Dendritic cell treated with granulocyte-macrophage colony-stimulating factor and Interleukin-4, amounts not matched to agents 40 ng/mL and 50 ng/mL, for 4 days (primary cell): Measurements from ENCODE around the gene SLC22A7.

ENCODE experiments used
- H3K27ac Mint-ChIP-seq: one replicate; pipeline ENCODE4 v1.8.0; 2022; ENCODE audit warnings: mild to moderate bottlenecking, mixed read lengths
- H3K27me3 Mint-ChIP-seq: one replicate; pipeline ENCODE4 v1.8.0; 2022; ENCODE audit warnings: mild to moderate bottlenecking, mixed read lengths
- H3K36me3 Mint-ChIP-seq: one replicate; pipeline ENCODE4 v1.8.0; 2022; ENCODE audit warnings: low read depth, mixed read lengths
- H3K4me1 Mint-ChIP-seq: one replicate; pipeline ENCODE4 v1.8.0; 2022; ENCODE audit warnings: low read depth, mixed read lengths
- H3K4me3 Mint-ChIP-seq: one replicate; pipeline ENCODE4 v1.8.0; 2022; ENCODE audit warnings: mild to moderate bottlenecking, moderate library complexity, mixed read lengths
- H3K9me3 Mint-ChIP-seq: one replicate; pipeline ENCODE4 v1.8.0; 2022; ENCODE audit warnings: mixed read lengths
- intact Hi-C: fragments of 100-400 bp; cut with micrococcal nuclease; formaldehyde crosslinking; loops from one replicate; pipeline ENCODE4 v1.15.0; 2022

Gene SLC22A7

DNA sequence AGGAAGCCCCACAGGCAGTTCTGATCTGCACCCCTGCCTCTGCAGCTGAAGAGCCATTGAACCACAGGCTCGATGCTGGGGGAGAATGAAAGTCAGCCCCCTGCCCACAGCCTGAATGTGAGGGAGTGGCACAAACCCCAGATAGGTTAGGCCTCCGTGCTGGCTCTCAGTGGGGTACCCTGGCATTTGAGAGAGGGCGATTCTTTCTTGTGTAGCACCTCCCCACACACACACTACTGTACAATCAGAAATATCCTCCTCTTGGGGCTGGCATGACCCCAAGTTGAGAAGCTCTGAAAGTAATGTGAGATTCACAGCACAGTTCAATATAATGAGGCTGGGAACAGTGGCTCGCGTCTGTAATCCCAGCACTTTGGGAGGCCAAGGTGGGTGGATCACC lies 36.9 kb upstream of the SLC22A7 start:
- intact Hi-C loops = no loop called here
- peaks cover 12% of the 10 kb centered on the region for H3K4me1 Mint-ChIP-seq
- H3K27me3 Mint-ChIP-seq = peaks cover 14% of the 10 kb centered on the region
- no peaks in the 10 kb centered on the region for H3K9me3 Mint-ChIP-seq
- no peak overlapping the region for H3K27ac Mint-ChIP-seq
- no peak overlapping the region for H3K4me3 Mint-ChIP-seq
- H3K36me3 Mint-ChIP-seq = no peaks in the 10 kb centered on the region

DNA sequence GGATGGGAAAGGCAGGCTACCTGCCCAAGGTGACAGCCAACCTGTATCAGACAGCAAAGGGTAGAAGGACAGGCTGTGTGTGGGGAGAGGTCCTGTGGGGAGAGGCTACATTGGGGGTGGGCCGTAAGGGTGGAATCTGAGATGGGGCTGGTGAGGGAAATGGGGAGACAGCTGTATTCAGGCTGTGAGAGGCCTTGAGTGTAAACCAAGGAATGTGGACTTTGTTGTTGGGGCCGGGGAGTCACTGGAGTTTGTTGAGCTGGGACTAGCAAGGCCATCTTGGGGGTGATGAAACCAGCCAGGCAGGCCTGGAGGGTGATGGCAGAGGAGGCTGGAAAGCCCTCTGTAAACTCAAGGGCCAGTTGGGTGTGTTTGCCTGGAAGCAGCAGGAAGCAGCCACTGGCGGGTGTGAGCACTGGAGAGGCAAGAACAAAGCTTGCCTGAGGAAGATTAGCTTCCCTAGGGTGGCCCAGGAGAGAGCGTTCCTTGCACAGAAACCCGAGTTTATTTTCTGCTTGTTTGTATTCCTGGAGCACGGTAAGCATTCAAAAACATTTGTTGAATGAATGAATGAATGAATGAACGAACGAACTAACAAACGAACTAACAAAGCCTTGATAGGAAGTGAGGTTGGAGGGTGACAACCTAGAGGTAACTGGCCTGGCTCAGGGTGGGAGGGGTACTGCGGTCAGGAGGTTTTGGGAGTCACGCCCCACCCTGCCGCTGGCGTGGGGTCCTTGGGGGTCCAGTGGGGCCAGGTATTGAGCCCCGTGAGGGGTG lies 35.9 kb upstream of the SLC22A7 start:
- Mint-ChIP-seq H3K27ac (no peak overlapping the region), H3K36me3 (no peaks in the 10 kb centered on the region), H3K27me3 (peaks cover 15% of the 10 kb centered on the region), H3K9me3 (no peaks in the 10 kb centered on the region), H3K4me3 (no peak overlapping the region), H3K4me1 (peaks cover 9% of the 10 kb centered on the region)
- intact Hi-C loops = loop anchor here (2.0 kb wide), 2 partner anchors 73 to 245 kb away; no protein-coding TSS in a partner anchor

DNA sequence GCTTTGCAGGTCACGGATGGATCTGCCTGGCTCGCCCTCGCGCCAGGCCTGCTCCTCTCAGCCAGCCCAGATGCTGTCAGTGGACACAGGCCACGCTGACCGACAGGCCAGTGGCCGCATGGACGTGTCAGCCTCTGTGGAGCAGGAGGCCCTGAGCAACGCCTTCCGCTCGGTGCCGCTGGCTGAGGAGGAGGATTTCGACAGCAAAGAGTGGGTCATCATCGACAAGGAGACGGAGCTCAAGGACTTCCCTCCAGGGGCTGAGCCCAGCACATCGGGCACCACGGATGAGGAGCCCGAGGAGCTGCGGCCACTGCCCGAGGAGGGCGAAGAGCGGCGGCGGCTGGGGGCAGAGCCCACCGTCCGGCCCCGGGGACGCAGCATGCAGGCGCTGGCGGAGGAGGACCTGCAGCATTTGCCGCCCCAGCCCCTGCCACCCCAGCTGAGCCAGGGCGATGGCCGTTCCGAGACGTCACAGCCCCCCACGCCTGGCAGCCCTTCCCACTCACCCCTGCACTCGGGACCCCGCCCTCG lies 35.2 kb upstream of the SLC22A7 start:
- Mint-ChIP-seq H3K27ac (no peak overlapping the region), H3K4me1 (peaks cover 4% of the 10 kb centered on the region), H3K4me3 (no peak overlapping the region), H3K27me3 (peaks cover 18% of the 10 kb centered on the region), H3K9me3 (no peaks in the 10 kb centered on the region), H3K36me3 (no peaks in the 10 kb centered on the region)
- intact Hi-C loops = loop anchor here (1.0 to 2.0 kb wide), 3 partner anchors 72 to 244 kb away; no protein-coding TSS in a partner anchor

DNA sequence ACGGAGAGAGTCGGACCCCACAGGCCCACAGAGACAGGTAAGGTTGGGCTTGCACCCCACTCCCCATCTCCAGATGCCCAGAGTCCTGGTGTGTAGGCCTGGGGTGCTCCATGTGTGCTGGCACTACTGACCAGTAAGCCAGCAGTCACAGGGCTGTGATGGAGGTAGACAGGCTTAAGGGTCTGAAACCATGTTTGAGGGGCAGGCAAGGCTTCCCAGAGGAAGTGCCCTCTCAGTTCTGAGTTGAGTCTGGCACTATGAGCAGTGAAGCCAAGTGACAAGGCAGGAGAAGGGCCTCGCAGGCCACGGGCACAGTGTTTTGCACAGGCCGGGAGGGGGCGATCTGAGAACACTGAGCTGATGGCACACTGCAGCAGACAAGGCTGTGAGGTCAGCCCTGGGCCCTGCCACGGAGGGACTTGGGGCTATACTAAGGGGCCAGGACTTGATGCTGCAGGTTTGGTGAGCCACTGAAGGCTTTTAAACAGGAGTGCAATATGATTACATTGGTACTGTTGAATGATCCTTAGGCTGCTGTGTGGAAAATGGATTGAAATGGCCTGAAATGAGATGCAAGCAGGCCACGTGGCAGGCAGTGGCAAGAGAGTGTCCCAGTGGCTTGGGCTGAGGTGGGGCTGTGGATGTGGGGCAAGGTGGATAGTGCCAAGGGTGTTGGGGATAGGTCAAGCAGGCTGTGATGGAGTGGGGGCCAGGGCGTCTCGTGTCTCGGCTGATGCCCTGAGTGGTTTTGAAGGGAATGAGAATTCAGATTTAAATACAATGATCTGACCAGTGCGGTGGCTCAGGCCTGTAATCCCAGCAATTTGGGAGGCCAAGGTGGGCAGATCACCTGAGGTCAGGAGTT lies 34.5 kb upstream of the SLC22A7 start:
- Mint-ChIP-seq H3K27me3 (peaks cover 22% of the 10 kb centered on the region), H3K4me3 (no peak overlapping the region), H3K27ac (no peak overlapping the region)

DNA sequence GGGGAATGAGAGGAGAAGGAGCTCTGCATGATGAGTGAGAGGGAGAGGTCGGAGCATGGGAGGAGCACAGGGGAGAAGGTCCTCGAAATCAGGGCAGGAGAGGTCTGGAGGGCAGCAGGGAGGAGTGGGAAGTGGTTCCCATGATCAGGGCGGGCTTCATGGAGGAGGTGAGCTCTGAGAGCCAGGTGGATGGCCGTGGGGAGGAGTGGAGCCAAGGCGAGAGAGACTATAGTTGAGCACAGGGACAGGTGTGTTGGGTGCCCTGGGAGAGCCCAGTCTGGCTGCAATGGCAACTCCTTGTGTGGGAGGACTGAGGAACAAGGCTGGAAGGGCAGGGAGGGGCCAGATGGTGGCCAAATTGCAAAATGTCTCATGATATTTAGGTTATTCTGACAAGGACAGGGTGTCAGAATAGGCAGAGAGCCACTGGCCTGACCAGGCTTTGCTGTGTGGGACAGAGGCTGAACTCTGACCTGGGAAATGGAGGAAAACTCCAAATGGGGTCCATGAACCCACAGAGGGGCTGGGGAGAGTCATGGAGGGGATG lies 33.4 kb upstream of the SLC22A7 start:
- intact Hi-C loops = no loop called here
- Mint-ChIP-seq H3K27me3 (peaks cover 31% of the 10 kb centered on the region), H3K27ac (no peak overlapping the region), H3K4me3 (no peak overlapping the region), H3K4me1 (peaks cover 19% of the 10 kb centered on the region), H3K36me3 (no peaks in the 10 kb centered on the region), H3K9me3 (no peaks in the 10 kb centered on the region)

More for the DNA sequence above, 34.5 kb upstream of the SLC22A7 start:
- intact Hi-C loops = loop anchor here (1.0 to 2.0 kb wide), 3 partner anchors 71 to 243 kb away; no protein-coding TSS in a partner anchor
- H3K4me1 Mint-ChIP-seq = peaks cover 7% of the 10 kb centered on the region
- H3K9me3 Mint-ChIP-seq = no peaks in the 10 kb centered on the region
- H3K36me3 Mint-ChIP-seq = no peaks in the 10 kb centered on the region

DNA sequence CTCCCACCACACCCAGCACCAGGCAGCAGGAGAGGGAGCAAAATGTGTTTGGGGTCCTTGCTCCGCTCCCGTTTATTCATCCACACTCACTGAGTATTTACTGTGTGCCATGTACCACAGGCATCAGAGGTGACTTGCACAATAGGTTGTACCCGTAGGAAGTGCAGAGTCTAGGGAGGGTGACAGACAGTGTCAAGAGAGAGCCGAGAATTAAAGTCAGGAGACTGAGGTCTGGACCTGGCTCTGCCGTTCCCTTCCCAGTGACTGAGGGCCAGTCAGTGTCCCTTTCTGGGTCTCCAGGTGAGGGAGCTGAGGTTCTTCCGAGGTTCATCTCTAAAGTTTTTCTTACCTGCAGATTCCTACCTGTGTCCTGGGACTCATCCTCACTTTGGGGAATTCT lies 32.5 kb upstream of the SLC22A7 start:
- Mint-ChIP-seq H3K36me3 (no peaks in the 10 kb centered on the region), H3K9me3 (no peaks in the 10 kb centered on the region), H3K4me3 (no peak overlapping the region), H3K4me1 (peaks cover 19% of the 10 kb centered on the region), H3K27me3 (peaks cover 40% of the 10 kb centered on the region), H3K27ac (no peak overlapping the region)
- intact Hi-C loops = no loop called here

DNA sequence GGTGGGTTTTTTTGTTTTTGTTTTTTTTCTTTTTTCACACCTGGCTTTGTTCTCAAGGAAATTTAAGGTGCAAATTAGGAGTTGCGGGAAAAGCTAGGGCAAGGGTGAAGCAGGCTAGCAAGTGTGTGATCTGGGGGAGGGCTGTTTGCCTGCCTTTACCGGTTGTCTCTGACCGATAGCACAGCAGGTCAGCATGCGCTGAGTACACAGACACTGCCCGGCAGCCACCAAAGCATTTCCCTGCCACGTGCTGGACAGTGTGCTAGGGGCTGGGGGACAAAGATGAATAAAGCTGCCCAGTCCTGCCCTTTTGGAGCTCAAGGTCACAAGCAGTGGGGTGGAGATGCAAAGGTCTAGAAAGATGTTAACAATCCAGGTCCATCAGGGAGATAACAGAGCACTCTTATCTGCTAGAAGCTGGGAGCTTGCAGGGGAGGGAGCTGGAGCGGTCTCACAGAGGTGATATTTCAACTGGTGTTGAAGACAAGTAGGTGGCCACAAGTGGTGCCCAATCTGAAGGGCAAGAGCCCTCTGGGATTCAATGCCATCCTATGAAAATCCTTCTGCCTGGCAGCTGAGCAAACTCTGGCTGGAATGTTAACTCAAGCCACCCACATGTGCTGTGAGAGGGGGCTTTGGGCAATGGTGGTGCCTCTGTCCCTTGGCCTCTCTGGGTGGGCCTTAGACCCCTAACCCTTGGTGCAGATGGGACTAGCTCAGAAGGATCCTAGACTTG lies 30.3 kb upstream of the SLC22A7 start:
- H3K4me3 Mint-ChIP-seq = no peak overlapping the region
- peaks cover 59% of the 10 kb centered on the region for H3K27me3 Mint-ChIP-seq
- H3K9me3 Mint-ChIP-seq = no peaks in the 10 kb centered on the region
- no peak overlapping the region for H3K27ac Mint-ChIP-seq
- H3K36me3 Mint-ChIP-seq = no peaks in the 10 kb centered on the region
- H3K4me1 Mint-ChIP-seq = peaks cover 19% of the 10 kb centered on the region
- intact Hi-C loops = no loop called here

DNA sequence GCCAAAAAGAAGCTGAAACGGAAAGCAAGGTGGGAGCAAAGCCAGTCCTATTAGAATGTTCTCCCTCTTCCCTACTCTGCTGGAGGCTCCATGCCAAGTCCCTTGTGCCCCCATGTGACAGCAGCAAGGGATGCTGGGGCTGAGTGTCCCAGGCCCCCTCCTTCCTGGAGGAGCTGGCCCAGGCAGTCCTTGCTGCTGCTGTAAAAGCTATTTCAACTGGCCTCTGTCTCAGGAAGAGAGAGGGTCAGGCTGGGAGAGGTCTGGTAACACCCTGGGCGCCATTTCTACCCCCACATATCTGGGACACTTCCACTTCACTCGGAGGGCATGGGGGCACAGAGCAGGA lies 29.7 kb upstream of the SLC22A7 start:
- Mint-ChIP-seq H3K27me3 (peaks cover 65% of the 10 kb centered on the region), H3K4me3 (no peak overlapping the region), H3K4me1 (peaks cover 19% of the 10 kb centered on the region), H3K36me3 (no peaks in the 10 kb centered on the region), H3K9me3 (no peaks in the 10 kb centered on the region), H3K27ac (no peak overlapping the region)
- intact Hi-C loops = no loop called here

DNA sequence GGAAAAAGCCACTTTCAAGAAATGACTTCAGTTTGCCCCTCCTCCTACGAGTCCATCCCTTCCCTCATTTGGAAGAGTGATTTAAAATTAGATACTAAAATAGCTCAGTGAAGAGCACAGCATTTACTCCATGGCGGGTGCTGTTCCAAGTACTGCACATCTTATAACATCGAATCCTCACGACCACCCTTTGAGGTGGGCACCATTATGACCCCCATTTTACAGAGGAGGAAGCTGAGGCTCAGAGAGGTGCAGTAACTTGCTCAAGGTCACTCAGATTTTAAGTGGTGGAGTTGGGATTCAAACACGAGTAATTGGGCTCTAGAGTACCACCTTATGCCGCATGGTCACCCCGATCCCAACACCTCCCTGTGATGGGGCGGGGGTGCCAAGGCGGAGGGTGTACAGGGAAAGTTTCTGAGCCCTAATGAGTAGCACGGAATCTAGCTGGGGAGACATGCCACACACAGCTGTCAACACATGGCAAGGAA lies 29.2 kb upstream of the SLC22A7 start:
- H3K4me3 Mint-ChIP-seq = peak overlapping the region; percentile 72
- H3K36me3 Mint-ChIP-seq = no peaks in the 10 kb centered on the region
- H3K9me3 Mint-ChIP-seq = no peaks in the 10 kb centered on the region
- peaks cover 16% of the 10 kb centered on the region for H3K4me1 Mint-ChIP-seq
- peaks cover 69% of the 10 kb centered on the region for H3K27me3 Mint-ChIP-seq
- intact Hi-C loops = no loop called here
- no peak overlapping the region for H3K27ac Mint-ChIP-seq

DNA sequence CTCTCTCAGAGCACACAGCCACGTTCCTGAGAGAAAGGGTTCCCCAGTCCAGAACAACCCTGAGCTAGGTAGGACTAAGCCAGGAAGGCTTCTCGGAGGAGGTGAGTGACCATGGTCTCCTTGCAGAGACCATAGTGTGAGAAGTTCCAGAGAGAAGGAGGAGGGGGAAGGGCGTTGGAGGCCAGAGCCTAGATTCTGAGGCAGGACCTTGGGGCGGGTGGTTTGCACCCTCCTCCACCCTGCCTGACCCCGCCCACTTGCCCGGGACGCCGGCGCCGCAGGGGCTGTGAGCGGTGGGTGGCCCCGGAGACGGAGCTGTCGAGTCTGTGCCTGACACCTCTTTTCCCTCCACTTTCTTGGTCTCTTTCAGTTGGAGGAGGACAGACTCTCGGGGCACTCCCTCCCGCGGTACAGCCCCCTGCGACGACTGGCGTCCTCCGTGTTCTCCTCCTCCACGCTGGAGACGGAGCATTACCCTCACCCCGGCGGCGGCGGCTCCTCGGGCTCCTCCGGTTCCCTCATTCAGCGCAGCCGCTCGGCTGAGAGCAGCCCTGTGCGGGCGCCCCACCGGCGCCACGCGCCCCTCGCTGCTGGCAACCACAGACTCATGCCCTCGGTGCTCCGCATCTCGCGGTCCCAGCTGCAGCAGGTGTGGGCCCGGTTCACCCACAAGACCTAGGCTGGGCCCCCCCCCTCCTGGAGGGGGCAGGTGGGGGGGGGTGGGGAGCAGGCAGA lies 28.6 kb upstream of the SLC22A7 start:
- peaks cover 73% of the 10 kb centered on the region for H3K27me3 Mint-ChIP-seq
- intact Hi-C loops = no loop called here

DNA sequence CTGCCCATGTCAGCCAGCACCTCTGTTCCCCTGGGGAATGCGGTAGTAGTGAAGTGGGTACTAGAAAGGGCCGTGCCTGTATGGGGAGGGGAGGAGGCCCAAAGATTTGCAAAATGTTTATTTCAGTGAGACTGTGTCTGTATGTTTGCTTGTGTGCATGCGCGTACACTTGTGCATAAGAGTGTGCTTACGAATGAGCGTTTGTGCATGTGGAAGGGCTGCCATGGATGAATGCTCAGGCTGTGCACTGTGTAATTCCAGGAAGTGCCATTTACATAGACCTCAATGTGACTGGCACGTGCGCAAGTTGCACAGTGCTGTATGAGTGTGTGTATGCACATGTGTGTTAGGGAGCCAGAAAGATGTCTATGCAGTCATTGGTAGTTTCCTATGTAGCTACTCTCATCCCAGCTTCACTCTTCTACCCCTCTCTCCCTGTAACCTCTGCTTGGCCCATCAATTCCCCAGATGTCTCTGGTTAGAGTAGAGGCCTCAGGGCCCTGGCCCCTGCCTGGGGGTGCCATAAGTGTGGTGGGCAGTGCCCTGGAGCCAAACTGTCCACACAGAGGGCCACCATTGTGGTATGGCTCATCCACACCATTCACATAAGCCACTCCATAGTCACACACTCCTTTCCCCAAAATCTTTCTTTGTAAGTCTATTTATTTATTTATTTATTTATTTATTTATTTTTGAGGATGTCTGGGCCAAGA lies 26.8 kb upstream of the SLC22A7 start:
- no peaks in the 10 kb centered on the region for H3K9me3 Mint-ChIP-seq
- H3K27ac Mint-ChIP-seq = no peak overlapping the region
- H3K4me3 Mint-ChIP-seq = no peak overlapping the region
- H3K4me1 Mint-ChIP-seq = peaks cover 32% of the 10 kb centered on the region
- no peaks in the 10 kb centered on the region for H3K36me3 Mint-ChIP-seq
- peaks cover 88% of the 10 kb centered on the region for H3K27me3 Mint-ChIP-seq
- intact Hi-C loops = no loop called here

More for the DNA sequence above, 28.6 kb upstream of the SLC22A7 start:
- Mint-ChIP-seq H3K4me1 (peaks cover 21% of the 10 kb centered on the region), H3K27ac (no peak overlapping the region), H3K9me3 (no peaks in the 10 kb centered on the region), H3K4me3 (peak overlapping the region; percentile 72), H3K36me3 (no peaks in the 10 kb centered on the region)

DNA sequence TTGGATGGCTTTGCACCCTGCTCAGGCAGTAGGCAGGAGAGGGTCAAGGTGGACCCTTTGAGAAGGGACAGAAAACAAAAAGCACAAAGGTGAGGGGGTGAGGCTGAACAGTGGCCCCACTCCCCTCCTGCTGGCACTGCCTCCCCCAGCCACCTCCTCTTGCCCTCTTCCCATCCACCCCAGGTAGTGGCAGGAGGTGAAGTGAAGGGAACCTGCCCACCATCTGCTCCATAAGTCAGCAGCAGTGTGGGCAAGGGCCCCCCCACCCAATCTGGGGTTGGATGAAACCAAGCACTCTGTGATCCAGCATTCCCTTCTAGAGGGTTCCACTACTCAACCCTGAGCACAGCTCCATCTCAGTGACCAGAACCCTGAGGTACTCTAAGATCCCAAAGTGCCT lies 26.1 kb upstream of the SLC22A7 start:
- peaks cover 35% of the 10 kb centered on the region for H3K4me1 Mint-ChIP-seq
- H3K36me3 Mint-ChIP-seq = no peaks in the 10 kb centered on the region
- H3K9me3 Mint-ChIP-seq = no peaks in the 10 kb centered on the region
- no peak overlapping the region for H3K4me3 Mint-ChIP-seq
- intact Hi-C loops = no loop called here
- peaks cover 93% of the 10 kb centered on the region for H3K27me3 Mint-ChIP-seq
- no peak overlapping the region for H3K27ac Mint-ChIP-seq
